Esophagus muscularis mucosa (tissue), 3 donors: Measurements from ENCODE around the gene GDF7.

Experiments used
- CTCF ChIP-seq, 3 experiments: fragments of 200-600 bp in 2 of 3; fragments of 450-650 bp in 1 of 3; sonication (generic) in 2 of 3; IDR thresholded peaks; one replicate each; pipeline ENCODE4 v1.5.1; 2017 to 2019; ENCODE audit warnings: antibody characterized with exemption in 3 of 3, mild to moderate bottlenecking in 2 of 3, moderate library complexity in 1 of 3
- POLR2A ChIP-seq: fragments of 450-650 bp; IDR thresholded peaks from one replicate; pipeline ENCODE4 v1.6.1; 2017; ENCODE audit warnings: antibody characterized with exemption, moderate library complexity, mild to moderate bottlenecking, low read depth
- POLR2AphosphoS5 ChIP-seq, 2 donors: sonication (generic); formaldehyde crosslinking; IDR thresholded peaks; one replicate each; pipeline ENCODE4 v1.6.1; 2017; ENCODE audit warnings: antibody characterized with exemption in 2 of 2

GRCh38 chr2:20682167-20682920 lies 15.4 kb downstream of the GDF7 start:
- no peak for TF ChIP-seq POLR2AphosphoS5 (IDR thresholded peaks at IDR 0.05)
- peak in 2 of 3 experiments; percentile 28 to 46 for TF ChIP-seq CTCF (IDR thresholded peaks at IDR 0.05)
- no peak for TF ChIP-seq POLR2A
